Mucosa of stomach (tissue), 1 donor: ENCODE data around the gene RSBN1.
"Not testable (repeated sequence)": the region's sequence is repeated elsewhere in the genome, so short reads cannot be mapped to it uniquely, and the experiment has no call there.

ENCODE experiments used
- H3K27me3 ChIP-seq: one replicate; pipeline ENCODE4 v1.7.0; 2013; ENCODE audit warnings: mild to moderate bottlenecking, low read length; ENCODE audit not compliant: control insufficient read depth, insufficient read depth
- H3K36me3 ChIP-seq: one replicate; pipeline ENCODE4 v1.7.0; 2013; ENCODE audit warnings: low read length; ENCODE audit not compliant: control insufficient read depth, insufficient read depth
- H3K4me1 ChIP-seq: one replicate; pipeline ENCODE4 v1.7.0; 2013; ENCODE audit warnings: mild to moderate bottlenecking, low read length; ENCODE audit not compliant: control insufficient read depth, insufficient read depth
- H3K4me3 ChIP-seq: one replicate; pipeline ENCODE4 v1.7.0; 2013; ENCODE audit warnings: low read length
- H3K9ac ChIP-seq: one replicate; pipeline ENCODE4 v1.7.0; 2013; ENCODE audit warnings: mild to moderate bottlenecking, low read length, moderate library complexity
- H3K9me3 ChIP-seq: one replicate; pipeline ENCODE4 v1.7.0; 2013; ENCODE audit warnings: mild to moderate bottlenecking, low read length, moderate library complexity; ENCODE audit not compliant: control insufficient read depth
- donor health status: Pancreatic carcinoma.

RSBN1 gene

GRCh38 chr1:113811888-113812660, at the start of gene RSBN1:
RSBN1 (minus strand) TSS chr1:113812476; CDS start chr1:113812412, 64 bp downstream.
- Histone ChIP-seq H3K36me3 (no peaks in the 10 kb centered on the region), H3K27me3 (no peaks in the 10 kb centered on the region), H3K9ac (peak within 1 kb of the TSS; percentile 97), H3K4me1 (peaks cover 17% of the 10 kb centered on the region), H3K9me3 (no peaks in the 10 kb centered on the region), H3K4me3 (peak within 1 kb of the TSS; percentile 85)

DNA sequence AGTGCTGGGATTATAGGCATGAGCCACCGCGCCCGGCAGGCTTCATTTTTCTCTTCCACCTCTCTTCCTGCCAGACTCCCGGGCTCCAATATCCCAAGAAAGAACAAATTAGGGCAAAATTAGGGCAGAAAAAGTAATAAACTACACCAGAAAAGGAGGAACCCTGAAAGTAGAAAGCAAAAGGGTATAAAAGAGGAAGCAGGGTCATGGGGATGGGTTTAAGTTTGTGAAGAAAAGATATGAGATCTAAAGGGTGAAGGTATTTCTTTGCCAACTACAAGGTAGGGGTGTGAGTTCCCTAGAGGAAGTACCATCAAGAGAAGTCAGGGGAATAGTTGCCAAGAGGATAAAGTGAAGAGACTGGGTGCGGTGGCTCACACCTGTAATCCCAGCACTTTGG, 49.4 kb upstream of the RSBN1 start:
- H3K36me3 ChIP-seq, result no peaks in the 10 kb centered on the region
- H3K4me1 ChIP-seq, result no peaks in the 10 kb centered on the region
- no peaks in the 10 kb centered on the region for H3K9me3 ChIP-seq
- H3K9ac ChIP-seq, result no peak overlapping the region
- no peaks in the 10 kb centered on the region for H3K27me3 ChIP-seq
- H3K4me3 ChIP-seq, result no peak overlapping the region

- Histone ChIP-seq H3K9me3 (no peaks in the 10 kb centered on the region), H3K36me3 (no peaks in the 10 kb centered on the region), H3K4me3 (no peak overlapping the region), H3K9ac (no peak overlapping the region), H3K4me1 (no peaks in the 10 kb centered on the region), H3K27me3 (no peaks in the 10 kb centered on the region)
These were observed 48.6 kb upstream of the RSBN1 start for GRCh38 chr1:113860891-113861290.

DNA sequence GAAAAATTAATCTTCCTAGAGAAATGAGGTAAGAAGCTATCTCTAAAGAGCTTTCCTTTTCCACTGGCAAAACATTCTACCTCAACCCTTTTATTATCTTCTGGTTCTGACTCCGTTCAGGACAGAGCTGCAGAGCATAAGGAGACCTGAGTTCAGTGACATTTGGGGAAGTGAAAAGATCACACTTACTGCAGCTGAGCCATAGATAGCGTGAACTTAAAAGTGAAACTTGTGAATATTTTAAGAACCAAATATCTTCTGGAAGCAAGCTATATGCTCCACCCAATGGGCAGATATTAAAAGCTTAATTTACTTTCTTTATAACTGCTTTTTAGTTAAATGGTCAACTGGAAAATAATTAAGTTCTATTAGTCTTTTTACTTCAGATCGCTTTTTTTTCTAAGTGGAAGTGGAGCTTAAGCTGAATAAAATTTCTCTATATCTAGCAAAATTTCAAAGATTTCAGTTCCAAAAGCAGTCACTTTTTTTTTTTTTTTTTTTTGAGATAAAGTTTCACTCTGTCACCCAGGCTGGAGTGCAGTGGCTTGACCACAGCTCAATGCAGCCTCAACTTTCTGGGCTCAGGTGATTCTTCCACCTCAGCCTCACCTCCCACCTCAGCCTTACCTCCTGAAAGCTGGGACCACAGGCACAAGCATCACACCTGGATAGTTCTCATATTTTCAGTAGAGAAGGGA, 47.4 kb upstream of the RSBN1 start:
- H3K36me3 ChIP-seq, result no peaks in the 10 kb centered on the region
- no peak overlapping the region for H3K4me3 ChIP-seq
- no peaks in the 10 kb centered on the region for H3K27me3 ChIP-seq
- H3K9me3 ChIP-seq, result no peaks in the 10 kb centered on the region
- H3K9ac ChIP-seq, result no peak overlapping the region
- H3K4me1 ChIP-seq, result no peaks in the 10 kb centered on the region

- H3K4me1 ChIP-seq, result no peaks in the 10 kb centered on the region
- H3K9me3 ChIP-seq, result no peaks in the 10 kb centered on the region
- no peaks in the 10 kb centered on the region for H3K36me3 ChIP-seq
- no peaks in the 10 kb centered on the region for H3K27me3 ChIP-seq
- H3K9ac ChIP-seq, result no peak overlapping the region
- no peak overlapping the region for H3K4me3 ChIP-seq
These were observed 46.7 kb upstream of the RSBN1 start for GRCh38 chr1:113858982-113859381.

DNA sequence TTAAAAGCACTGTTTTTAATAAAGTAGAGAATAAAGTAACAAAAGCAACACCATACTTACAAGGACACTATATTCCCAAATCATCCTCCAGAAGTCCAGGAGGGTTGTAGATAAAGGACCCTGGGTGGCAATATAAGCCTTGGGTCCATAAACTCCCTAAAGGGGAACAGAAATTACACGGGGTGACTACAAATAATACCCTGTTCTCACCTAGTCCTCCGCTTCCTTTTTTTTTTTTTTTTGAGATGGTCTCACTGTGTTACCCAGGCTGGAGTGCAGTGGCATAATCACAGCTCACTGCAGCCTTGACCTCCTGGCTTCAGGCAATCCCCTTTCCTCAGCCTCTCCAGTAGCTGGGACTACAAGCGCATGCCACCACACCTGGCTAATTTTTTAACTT, 46.1 kb upstream of the RSBN1 start:
- no peaks in the 10 kb centered on the region for H3K4me1 ChIP-seq
- no peaks in the 10 kb centered on the region for H3K9me3 ChIP-seq
- H3K9ac ChIP-seq, result no peak overlapping the region
- no peaks in the 10 kb centered on the region for H3K27me3 ChIP-seq
- H3K4me3 ChIP-seq, result no peak overlapping the region
- H3K36me3 ChIP-seq, result no peaks in the 10 kb centered on the region

- H3K9ac ChIP-seq, result no peak overlapping the region
- no peak overlapping the region for H3K4me3 ChIP-seq
- no peaks in the 10 kb centered on the region for H3K9me3 ChIP-seq
- no peaks in the 10 kb centered on the region for H3K27me3 ChIP-seq
- no peaks in the 10 kb centered on the region for H3K4me1 ChIP-seq
- no peaks in the 10 kb centered on the region for H3K36me3 ChIP-seq
These were observed 45.5 kb upstream of the RSBN1 start for GRCh38 chr1:113857776-113858175.

GRCh38 chr1:113856401-113856790, 44.1 kb upstream of the RSBN1 start:
- H3K9me3 ChIP-seq, result no peaks in the 10 kb centered on the region
- no peaks in the 10 kb centered on the region for H3K4me1 ChIP-seq
- H3K4me3 ChIP-seq, result no peak overlapping the region
- no peaks in the 10 kb centered on the region for H3K27me3 ChIP-seq
- no peaks in the 10 kb centered on the region for H3K36me3 ChIP-seq
- H3K9ac ChIP-seq, result no peak overlapping the region

DNA sequence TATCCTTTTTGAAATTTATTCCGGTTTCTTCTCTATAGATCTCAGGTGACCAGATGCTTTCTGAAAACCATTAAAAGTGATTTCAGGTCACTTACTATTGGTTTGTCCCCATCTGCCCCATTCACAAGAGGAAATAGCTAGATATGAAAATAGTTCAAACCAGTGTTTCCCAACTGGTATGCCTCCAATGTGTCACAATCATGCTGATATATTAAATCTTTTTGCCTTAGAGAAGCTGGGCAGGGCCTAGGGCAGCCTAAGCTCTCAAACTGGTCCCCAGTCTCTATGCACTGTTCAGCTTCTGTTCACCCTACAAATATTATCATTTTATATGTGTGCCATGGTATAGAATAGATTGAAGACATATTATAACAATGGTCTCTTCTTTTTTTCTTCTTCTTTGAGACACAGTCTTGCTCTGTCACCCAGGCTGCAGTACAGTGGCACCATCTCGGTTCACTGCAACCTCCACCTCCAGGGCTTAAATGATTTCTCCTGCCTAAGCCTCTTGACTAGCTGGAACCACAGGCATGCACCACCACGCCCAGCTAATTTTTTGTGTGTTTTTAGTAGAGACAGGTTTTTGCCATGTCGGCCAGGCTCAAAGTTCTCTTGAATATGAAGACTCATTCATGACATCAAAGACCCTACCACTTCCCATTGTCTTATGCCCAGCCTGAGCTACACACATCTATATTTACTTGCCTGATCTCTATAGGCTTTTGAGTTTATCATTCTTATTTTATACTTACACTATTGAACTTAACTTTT, 43.5 kb upstream of the RSBN1 start:
- Histone ChIP-seq H3K27me3 (no peaks in the 10 kb centered on the region), H3K36me3 (no peaks in the 10 kb centered on the region), H3K4me1 (no peaks in the 10 kb centered on the region), H3K4me3 (no peak overlapping the region), H3K9me3 (no peaks in the 10 kb centered on the region), H3K9ac (no peak overlapping the region)

GRCh38 chr1:113854234-113854633, 42.0 kb upstream of the RSBN1 start:
- no peaks in the 10 kb centered on the region for H3K4me1 ChIP-seq
- H3K9ac ChIP-seq, result no peak overlapping the region
- H3K4me3 ChIP-seq, result no peak overlapping the region
- no peaks in the 10 kb centered on the region for H3K36me3 ChIP-seq
- no peaks in the 10 kb centered on the region for H3K9me3 ChIP-seq
- no peaks in the 10 kb centered on the region for H3K27me3 ChIP-seq

- H3K4me1 ChIP-seq, H3K36me3 ChIP-seq, H3K9me3 ChIP-seq, H3K9ac ChIP-seq, H3K4me3 ChIP-seq, H3K27me3 ChIP-seq: not testable (repeated sequence)
These were observed 40.4 kb upstream of the RSBN1 start for GRCh38 chr1:113852694-113853093.
